ENCODE data around the gene EBI3.

- TF ChIP-seq POLR2AphosphoS5 (IDR thresholded peaks at IDR 0.05; ENCODE audit: low read depth, low read length) (no peak), TAF1 (IDR thresholded peaks at IDR 0.05; ENCODE audit: borderline replicate concordance, low read depth, low read length) (no peak), POLR2A (IDR thresholded peaks at IDR 0.05; ENCODE audit: low read depth, low read length) (no peak)
Measured at GRCh38 chr19:4210166-4210731, 19.1 kb upstream of the EBI3 start.

All from GM12892 (cell line).